Memory B cell (primary cell): ENCODE measurements around the gene BPIFA2.
"Not testable (repeated sequence)": the region's sequence is repeated elsewhere in the genome, so short reads cannot be mapped to it uniquely, and the experiment has no call there.

Experiments used
- ATAC-seq: fragments of 150-1000 bp; cut with Tn5 transposase; 2 replicates; pipeline ENCODE4 v1.10.0; 2021; ENCODE audit warnings: low read depth, mild to moderate bottlenecking, moderate library complexity
- DNase-seq, 2 donors: peaks; one replicate each; pipeline ENCODE4 v3.0.0; 2022; ENCODE audit warnings: low spot score in 2 of 2
- H3K27ac Mint-ChIP-seq: one replicate; pipeline ENCODE4 v1.8.0; 2022; ENCODE audit warnings: mild to moderate bottlenecking, moderate library complexity, mixed read lengths
- H3K27me3 Mint-ChIP-seq: one replicate; pipeline ENCODE4 v1.8.0; 2022; ENCODE audit warnings: mixed read lengths
- H3K36me3 Mint-ChIP-seq: one replicate; pipeline ENCODE4 v1.8.0; 2022; ENCODE audit warnings: mild to moderate bottlenecking, mixed read lengths
- H3K4me1 Mint-ChIP-seq: one replicate; pipeline ENCODE4 v1.8.0; 2022; ENCODE audit warnings: mixed read lengths
- H3K4me3 Mint-ChIP-seq: one replicate; pipeline ENCODE4 v1.8.0; 2022; ENCODE audit warnings: mild to moderate bottlenecking, moderate library complexity, mixed read lengths
- H3K9me3 Mint-ChIP-seq: one replicate; pipeline ENCODE4 v1.8.0; 2022; ENCODE audit warnings: mixed read lengths

The BPIFA2 gene, protein sequence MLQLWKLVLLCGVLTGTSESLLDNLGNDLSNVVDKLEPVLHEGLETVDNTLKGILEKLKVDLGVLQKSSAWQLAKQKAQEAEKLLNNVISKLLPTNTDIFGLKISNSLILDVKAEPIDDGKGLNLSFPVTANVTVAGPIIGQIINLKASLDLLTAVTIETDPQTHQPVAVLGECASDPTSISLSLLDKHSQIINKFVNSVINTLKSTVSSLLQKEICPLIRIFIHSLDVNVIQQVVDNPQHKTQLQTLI

DNA sequence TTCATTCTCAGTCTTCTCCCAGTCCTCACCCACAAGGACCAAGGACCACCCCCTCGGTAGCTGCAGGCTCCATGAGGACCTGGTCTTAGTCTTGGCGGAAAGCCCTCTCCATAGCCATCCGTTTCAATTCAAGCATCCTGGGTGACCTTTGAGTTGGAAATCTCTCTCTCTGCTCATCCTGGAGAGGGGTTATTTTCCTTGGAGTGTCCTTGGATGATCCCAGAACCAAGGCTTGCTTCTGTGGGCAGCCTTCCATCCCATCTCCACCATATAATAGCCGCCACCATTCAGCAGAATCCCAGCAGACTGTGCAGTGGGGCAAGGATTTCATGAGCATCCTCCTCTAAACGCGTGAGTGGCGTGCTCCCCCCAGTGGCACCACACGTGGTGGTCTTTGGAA, at the start of gene BPIFA2:
TSS of gene BPIFA2 (plus strand) at position 301 of the 400 bp plus-strand sequence. CDS start 987 bp downstream, outside the sequence.
- ATAC-seq: no peak
- Mint-ChIP-seq H3K9me3 (peaks cover 5% of the 10 kb centered on the region), H3K4me3 (no peak within 1 kb of the TSS), H3K4me1 (peaks cover 3% of the 10 kb centered on the region), H3K36me3 (peaks cover 3% of the 10 kb centered on the region), H3K27ac (no peak within 1 kb of the TSS), H3K27me3 (peaks cover 6% of the 10 kb centered on the region)
- no peak for DNase-seq

DNA sequence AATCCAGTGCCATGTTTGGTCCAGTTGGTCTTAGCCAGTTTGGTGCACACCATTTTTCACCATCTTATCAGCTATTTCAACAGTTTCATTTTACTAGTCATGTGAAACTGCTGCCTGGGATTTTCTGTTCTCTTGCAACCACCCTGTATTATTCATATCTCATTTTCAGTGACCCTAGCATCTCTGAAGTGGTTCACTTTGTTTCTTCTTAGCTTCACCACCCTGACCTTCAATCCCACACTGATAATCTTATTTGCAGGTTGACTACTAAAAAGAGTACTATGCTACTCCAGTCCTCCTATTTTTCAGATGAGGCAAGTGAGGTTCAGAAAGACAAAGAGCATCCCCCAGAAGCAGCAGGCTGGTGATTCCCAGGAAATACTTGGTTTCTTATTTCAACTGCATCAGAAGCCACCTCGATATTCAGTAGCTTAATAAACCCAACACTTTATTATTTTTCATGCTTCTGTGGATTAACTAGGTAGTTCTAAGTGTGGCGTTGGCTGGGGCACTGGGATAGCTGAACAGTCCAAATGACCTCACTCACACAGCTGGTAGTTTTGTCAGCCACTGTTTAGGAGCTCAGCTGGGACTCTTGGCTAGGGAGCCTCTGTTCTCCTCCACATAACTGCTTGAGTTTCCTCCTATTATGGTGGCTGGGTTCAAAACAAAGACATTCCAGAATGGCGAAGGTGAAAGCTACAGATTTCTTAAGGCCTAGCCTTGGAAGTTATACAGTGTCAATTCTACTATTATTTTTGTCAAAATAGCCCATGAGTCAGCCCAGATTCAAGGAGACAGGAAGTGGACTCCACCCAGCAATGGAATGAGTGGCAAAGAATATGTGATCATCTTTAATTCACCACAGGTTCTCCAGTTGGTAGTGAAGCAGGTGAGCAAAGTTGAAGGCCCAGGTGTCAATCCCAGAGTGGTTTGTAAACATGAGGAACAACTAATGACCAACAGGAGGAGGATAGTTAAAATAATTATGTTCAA, 47.9 kb upstream of the BPIFA2 start:
- Mint-ChIP-seq H3K9me3 (peaks cover 2% of the 10 kb centered on the region), H3K27ac (no peak overlapping the region), H3K4me3 (no peak overlapping the region), H3K4me1 (no peaks in the 10 kb centered on the region), H3K27me3 (peaks cover 10% of the 10 kb centered on the region), H3K36me3 (peaks cover 2% of the 10 kb centered on the region)
- ATAC-seq: no peak
- no peak for DNase-seq

DNA sequence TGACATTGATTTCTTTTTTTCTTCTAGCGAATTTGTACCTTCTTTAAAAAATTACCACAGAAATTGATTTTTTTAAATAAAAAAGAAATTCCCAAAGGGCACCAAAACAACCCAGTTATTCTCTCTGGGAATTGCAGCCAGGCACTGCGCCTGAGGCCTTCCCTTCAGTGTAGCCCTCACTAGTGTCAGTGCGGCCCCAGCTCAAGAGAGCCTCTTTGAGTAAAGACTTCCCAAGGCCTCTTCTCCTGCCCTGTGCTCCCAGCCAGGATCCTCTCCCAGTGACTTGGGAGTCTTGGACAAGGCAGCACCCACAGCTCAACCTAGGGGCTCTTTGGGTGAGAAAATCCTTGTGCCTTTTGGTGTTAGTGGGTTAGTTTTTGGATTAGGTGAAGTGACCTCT, 47.0 kb upstream of the BPIFA2 start:
- H3K9me3 Mint-ChIP-seq: peaks cover 2% of the 10 kb centered on the region
- no peak for ATAC-seq

DNA sequence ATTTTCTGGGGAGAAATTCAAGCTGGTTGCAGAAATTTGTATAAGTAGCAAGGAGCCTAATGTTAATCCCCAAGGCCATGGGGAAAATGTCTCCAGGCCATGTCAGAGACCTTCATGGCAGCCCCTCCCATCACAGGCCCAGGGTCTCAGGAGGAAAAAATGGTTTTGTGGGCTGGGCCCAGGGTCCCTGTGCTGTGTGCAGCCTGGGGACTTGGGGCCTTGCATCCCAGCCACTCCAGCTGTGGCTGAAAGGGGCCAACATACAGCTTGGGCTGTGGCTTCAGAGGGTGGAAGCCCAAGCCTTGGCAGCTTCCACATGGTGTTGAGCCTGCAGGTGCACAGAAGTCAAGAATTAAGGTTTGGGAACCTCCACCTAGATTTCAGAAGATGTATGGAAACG, 45.7 kb upstream of the BPIFA2 start:
- H3K27ac Mint-ChIP-seq, H3K9me3 Mint-ChIP-seq, ATAC-seq, H3K36me3 Mint-ChIP-seq, H3K4me3 Mint-ChIP-seq, DNase-seq, H3K4me1 Mint-ChIP-seq: not testable (repeated sequence)
- H3K27me3 Mint-ChIP-seq: peaks cover 19% of the 10 kb centered on the region

More for the DNA sequence above, 47.0 kb upstream of the BPIFA2 start:
- Mint-ChIP-seq H3K4me1 (no peaks in the 10 kb centered on the region), H3K36me3 (peaks cover 2% of the 10 kb centered on the region), H3K4me3 (no peak overlapping the region), H3K27ac (no peak overlapping the region), H3K27me3 (peaks cover 18% of the 10 kb centered on the region)
- DNase-seq: no peak

DNA sequence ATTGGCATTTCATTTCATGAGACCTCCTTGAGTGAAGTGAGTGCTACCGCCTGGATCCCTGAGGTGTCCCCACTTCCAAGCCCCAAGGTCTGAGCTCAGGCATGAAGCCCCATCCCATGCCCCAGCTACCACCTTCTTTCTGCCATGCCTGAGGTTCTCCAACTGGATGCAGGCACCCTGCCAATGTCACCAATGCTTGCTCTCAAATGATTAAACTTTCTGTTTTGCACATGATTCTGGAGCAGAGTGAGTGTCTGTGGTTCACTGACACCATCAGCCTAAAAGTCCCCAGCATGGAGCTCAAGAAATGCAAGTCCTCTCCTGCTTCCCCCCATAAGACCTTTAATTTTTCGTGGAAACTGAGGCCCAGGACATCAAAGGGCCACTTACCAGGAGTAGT, 43.7 kb upstream of the BPIFA2 start:
- H3K9me3 Mint-ChIP-seq: peaks cover 2% of the 10 kb centered on the region
- peaks cover 17% of the 10 kb centered on the region for H3K27me3 Mint-ChIP-seq
- no peak overlapping the region for H3K4me3 Mint-ChIP-seq
- ATAC-seq (no peak), DNase-seq (no peak)
- H3K36me3 Mint-ChIP-seq: peaks cover 2% of the 10 kb centered on the region
- no peaks in the 10 kb centered on the region for H3K4me1 Mint-ChIP-seq
- H3K27ac Mint-ChIP-seq: no peak overlapping the region

DNA sequence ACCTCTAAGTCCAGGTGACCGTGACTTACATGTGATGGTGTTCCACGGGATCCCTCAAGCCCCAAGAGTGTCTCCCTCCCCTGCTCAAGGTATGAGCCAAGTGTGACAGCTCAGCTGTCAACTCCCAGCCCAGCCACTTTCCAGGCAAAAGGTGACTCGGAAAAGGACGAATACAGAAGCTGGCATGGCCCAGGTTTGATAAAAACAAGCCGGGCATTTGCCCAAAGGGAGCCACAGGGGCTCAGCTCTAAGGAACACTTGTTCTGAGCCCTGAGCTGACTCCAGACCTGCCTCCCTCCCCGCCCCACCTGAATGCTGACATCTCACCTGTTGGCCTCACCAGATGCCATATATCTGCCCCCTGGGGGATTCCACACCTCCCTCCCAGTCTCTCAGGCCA, 43.0 kb upstream of the BPIFA2 start:
- DNase-seq (no peak), ATAC-seq (no peak)
- H3K4me1 Mint-ChIP-seq: no peaks in the 10 kb centered on the region
- peaks cover 2% of the 10 kb centered on the region for H3K9me3 Mint-ChIP-seq
- no peak overlapping the region for H3K4me3 Mint-ChIP-seq
- H3K36me3 Mint-ChIP-seq: peaks cover 2% of the 10 kb centered on the region
- no peak overlapping the region for H3K27ac Mint-ChIP-seq
- H3K27me3 Mint-ChIP-seq: peaks cover 20% of the 10 kb centered on the region

DNA sequence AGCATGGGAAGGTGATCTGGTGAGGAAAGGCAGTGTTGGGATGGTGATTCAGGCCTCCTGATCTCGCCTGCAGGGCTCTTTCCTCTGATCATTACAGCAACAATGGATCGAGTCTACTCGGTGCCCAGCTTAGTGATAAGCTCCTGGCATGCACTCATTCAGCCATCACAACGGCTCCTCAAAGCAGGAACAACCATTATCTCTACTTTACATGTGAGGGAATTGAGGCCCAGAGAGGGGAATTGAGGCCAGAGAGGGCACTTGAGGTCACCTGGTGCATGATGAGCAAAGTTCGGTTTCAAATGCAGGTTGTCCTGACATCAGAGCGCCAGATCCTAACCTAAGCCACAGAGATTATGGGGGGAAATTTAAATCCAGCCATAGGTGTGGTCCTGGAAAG, 42.0 kb upstream of the BPIFA2 start:
- Mint-ChIP-seq H3K9me3 (no peaks in the 10 kb centered on the region), H3K4me3 (no peak overlapping the region), H3K4me1 (no peaks in the 10 kb centered on the region), H3K27ac (no peak overlapping the region), H3K27me3 (peaks cover 20% of the 10 kb centered on the region), H3K36me3 (no peaks in the 10 kb centered on the region)
- DNase-seq: no peak
- ATAC-seq: no peak

DNA sequence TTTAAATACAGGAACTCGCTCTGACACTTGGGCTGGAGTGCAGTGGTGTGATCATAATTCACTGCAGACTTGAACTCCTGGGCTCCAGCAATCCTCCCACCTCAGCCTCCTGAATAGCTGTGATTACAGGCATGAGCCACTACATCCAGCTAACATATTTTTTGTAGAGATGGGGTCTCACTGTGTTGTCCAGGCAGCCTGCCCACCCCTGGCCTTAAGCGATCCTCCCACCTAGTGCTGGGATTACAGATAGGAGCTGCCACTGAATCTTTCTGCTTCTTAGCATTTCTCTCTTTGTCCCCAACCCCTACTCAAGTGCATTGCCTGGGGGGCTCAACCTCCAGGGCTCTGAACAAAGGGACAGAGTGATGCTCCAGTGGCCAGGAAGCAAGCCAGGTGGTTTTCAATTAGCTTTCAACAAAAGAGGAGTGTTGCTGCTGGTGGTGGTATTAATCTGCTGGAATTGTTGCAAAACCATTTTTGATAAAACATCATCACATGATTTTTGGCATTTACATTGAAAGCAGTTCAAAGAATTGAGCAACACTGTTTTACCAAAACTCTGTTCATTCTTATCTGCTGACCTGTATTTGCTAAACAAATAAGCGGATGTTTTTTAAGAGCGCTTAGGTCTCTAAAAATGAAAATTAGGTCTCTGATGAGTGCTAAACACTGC, 40.4 kb upstream of the BPIFA2 start:
- no peak for ATAC-seq
- H3K4me3 Mint-ChIP-seq: no peak overlapping the region
- no peak for DNase-seq
- peaks cover 19% of the 10 kb centered on the region for H3K27me3 Mint-ChIP-seq
- H3K4me1 Mint-ChIP-seq: no peaks in the 10 kb centered on the region
- no peak overlapping the region for H3K27ac Mint-ChIP-seq
- no peaks in the 10 kb centered on the region for H3K36me3 Mint-ChIP-seq
- no peaks in the 10 kb centered on the region for H3K9me3 Mint-ChIP-seq

DNA sequence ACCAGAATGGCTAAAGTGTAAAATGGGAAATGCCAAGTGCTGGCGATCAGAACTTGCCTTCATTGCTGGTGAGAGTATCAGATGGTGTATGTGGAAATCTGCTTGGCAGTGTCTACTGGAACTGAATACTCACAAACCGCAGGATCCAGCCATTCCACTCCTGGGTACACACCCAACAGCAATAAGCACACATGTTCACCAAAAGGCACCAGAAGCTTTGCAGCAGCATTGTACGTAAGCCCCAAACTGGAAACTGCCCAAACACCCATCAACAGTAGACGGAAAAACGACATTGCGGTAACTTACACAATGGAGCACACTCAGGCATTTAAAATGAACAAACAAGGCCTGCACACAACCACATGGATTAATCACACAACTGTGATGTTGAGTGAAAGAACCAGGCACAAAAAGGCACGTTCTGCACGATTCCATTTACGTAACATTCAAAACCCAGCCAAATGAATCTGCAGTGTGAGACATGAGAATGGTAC, 37.3 kb upstream of the BPIFA2 start:
- Mint-ChIP-seq H3K27me3 (peaks cover 13% of the 10 kb centered on the region), H3K27ac (no peak overlapping the region), H3K9me3 (no peaks in the 10 kb centered on the region), H3K4me1 (no peaks in the 10 kb centered on the region), H3K4me3 (no peak overlapping the region), H3K36me3 (no peaks in the 10 kb centered on the region)
- DNase-seq (no peak), ATAC-seq (no peak)

DNA sequence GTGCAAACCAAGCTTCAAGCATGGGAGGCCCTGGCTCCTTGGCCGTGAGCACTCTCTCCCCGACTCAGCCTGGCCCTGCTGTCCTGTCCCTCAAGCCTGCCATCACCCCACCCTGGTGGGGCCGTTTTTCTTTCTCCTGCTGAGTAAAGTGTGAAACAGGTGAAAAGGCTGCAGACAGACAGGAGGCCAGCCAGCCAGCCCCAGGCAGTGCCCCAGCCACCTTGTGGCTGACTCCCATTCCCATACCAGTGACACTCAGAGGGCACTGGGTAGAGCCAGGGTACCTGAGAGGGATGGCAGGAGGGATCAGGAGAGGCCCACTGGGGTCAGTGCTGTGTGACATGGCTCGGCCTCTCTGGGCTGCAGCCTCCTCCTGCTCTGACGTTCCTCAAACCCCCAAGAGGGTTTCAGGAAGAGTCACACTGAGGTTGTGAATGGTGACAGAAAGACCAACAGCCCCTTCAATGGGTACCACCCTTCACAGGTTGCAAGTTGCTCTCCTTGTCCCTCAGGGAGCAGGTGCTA, 35.9 kb upstream of the BPIFA2 start:
- Mint-ChIP-seq H3K36me3 (no peaks in the 10 kb centered on the region), H3K4me1 (no peaks in the 10 kb centered on the region), H3K9me3 (no peaks in the 10 kb centered on the region), H3K27me3 (peaks cover 10% of the 10 kb centered on the region), H3K27ac (no peak overlapping the region), H3K4me3 (no peak overlapping the region)
- DNase-seq (no peak), ATAC-seq (no peak)

DNA sequence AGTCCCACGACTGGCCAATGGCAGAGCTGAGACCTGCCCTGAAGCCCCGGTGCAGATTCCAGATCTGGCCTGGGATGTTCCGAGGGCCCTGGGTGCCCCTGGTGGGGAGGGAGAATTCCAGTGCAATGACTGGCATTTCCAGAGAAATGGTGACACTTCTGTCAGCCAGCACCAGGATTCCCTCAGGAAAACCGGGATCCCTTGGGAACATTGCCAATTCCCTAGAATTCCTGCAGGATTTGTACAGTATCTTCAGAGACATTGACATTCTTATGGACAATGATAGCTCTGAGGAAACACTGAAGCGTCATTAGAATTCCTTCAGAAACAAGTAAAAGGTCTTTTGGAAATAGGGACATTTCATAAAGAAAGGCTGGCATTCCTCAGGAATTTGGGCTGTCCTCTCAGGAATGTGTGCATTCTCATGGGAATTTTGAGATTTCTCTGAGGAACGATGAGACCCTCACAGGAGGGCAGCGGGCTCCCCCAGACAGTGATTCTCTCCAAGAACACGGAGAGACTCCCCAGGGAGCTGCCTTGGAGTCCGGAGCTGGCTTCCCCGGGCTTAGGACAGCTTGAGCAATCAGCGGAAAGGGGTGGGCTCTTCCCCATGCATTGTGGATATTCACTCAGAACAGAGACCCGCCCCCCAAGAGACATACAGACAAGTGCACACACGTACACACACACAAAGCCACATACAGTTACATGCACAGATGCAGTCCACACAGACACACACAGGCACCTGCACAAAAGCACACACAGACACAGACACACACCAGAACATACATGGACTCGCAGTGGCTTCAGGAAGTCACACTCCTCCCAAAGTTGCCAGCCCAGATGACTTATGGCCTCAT, 35.2 kb upstream of the BPIFA2 start:
- H3K4me1 Mint-ChIP-seq: no peaks in the 10 kb centered on the region
- DNase-seq: no peak
- no peaks in the 10 kb centered on the region for H3K36me3 Mint-ChIP-seq
- peaks cover 10% of the 10 kb centered on the region for H3K27me3 Mint-ChIP-seq
- H3K27ac Mint-ChIP-seq: no peak overlapping the region
- no peaks in the 10 kb centered on the region for H3K9me3 Mint-ChIP-seq
- no peak for ATAC-seq
- H3K4me3 Mint-ChIP-seq: no peak overlapping the region

DNA sequence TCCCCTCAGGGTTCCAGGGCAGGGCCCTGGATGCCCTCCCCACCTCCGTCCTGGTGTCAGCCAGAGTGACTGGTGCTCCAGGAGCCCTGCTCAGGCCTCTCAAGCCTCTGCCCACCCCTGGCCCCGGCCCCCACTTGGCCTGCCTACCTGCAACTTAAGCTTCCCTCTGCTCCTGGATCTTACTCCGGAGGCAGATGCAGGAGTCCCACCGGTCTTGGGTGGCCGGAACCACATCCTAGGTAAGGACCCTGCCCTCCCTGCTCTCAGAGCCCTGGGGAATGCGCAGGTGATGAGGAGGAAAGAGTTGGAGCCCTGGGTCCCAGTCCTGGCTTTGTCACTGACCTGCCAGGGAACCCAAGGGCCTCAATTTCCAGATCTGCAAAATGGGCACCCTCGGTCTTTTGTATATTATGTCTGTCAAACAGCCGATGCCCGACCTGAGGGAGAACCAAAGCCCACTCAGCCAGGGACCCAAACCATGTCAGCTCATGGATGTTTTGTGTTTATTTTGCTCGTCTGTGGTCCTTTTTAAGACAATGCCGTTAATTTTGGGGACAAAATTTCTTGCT, 34.5 kb upstream of the BPIFA2 start:
- H3K27ac Mint-ChIP-seq: no peak overlapping the region
- peaks cover 10% of the 10 kb centered on the region for H3K27me3 Mint-ChIP-seq
- no peaks in the 10 kb centered on the region for H3K9me3 Mint-ChIP-seq
- H3K4me3 Mint-ChIP-seq: no peak overlapping the region
- ATAC-seq (no peak), DNase-seq (no peak)
- H3K36me3 Mint-ChIP-seq: no peaks in the 10 kb centered on the region
- no peaks in the 10 kb centered on the region for H3K4me1 Mint-ChIP-seq

DNA sequence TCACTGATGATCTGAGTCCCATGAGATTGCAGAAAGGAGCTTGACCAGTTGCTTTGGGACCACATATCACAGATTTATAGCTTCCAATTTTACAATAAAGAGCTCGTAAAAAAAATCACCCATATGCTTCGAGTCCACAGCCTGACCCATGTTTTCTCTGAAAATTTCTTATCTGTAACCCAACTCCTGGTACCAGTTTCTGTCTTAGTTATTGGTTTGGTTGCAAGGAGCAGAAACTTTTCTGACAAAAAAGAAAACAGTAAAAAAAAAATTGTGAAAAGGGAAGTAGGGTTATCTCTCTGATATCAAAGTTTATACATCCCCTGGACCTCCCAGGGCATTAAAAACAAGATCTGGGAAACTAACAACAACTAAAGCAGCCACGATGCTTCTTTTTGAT, 30.8 kb upstream of the BPIFA2 start:
- no peaks in the 10 kb centered on the region for H3K4me1 Mint-ChIP-seq
- peaks cover 4% of the 10 kb centered on the region for H3K27me3 Mint-ChIP-seq
- H3K9me3 Mint-ChIP-seq: no peaks in the 10 kb centered on the region

More for the DNA sequence above, 30.8 kb upstream of the BPIFA2 start:
- DNase-seq: no peak
- H3K36me3 Mint-ChIP-seq: no peaks in the 10 kb centered on the region
- no peak overlapping the region for H3K27ac Mint-ChIP-seq
- no peak overlapping the region for H3K4me3 Mint-ChIP-seq
- no peak for ATAC-seq
